GM12878 (cell line): ENCODE data around the gene KCNMB2. TPM values are rescaled to one million over a fixed set of nuclear protein-coding genes. Genes with fewer than 3 reads are reported as not detected.
A peak's percentile ranks its signal among the peaks of the same experiment; 100 is the strongest.

Experiments
- CBX5 ChIP-seq: sonication (generic); IDR thresholded peaks from 2 replicates; pipeline ENCODE4 v1.6.1; 2016; ENCODE audit warnings: low read depth, moderate library complexity, mild to moderate bottlenecking, inconsistent platforms
- CREB1 ChIP-seq: IDR thresholded peaks from 2 replicates; pipeline ENCODE4 v1.6.1; 2012; ENCODE audit warnings: low read depth, mild to moderate bottlenecking, inconsistent platforms
- EP300 ChIP-seq, 2 experiments: fragments of 150-350 bp in 1 of 2; IDR thresholded peaks; 2 replicates each; pipeline ENCODE4 v1.6.1; 2011 to 2012; ENCODE audit warnings: low read depth in 2 of 2, low read length in 2 of 2, borderline replicate concordance in 1 of 2, improper control_type of control experiment in 1 of 2, inconsistent platforms in 1 of 2; ENCODE audit not compliant: control insufficient read depth in 1 of 2
- ETV6 ChIP-seq, 2 experiments: fragments of 450-650 bp in 1 of 2; IDR thresholded peaks in 1 of 2; conservative IDR thresholded peaks in 1 of 2; 2 replicates each; pipeline ENCODE4 v1.6.1; 2014; ENCODE audit warnings: antibody characterized with exemption in 1 of 2, borderline replicate concordance in 1 of 2, low read depth in 1 of 2, mild to moderate bottlenecking in 1 of 2, moderate library complexity in 1 of 2
- GABPA ChIP-seq: IDR thresholded peaks from 2 replicates; pipeline ENCODE4 v1.6.1; 2014; ENCODE audit warnings: antibody characterized with exemption, low read depth, mild to moderate bottlenecking, inconsistent platforms
- IKZF1 ChIP-seq: fragments of 450-650 bp; conservative IDR thresholded peaks from 2 replicates; pipeline ENCODE4 v1.6.1; 2017; ENCODE audit warnings: antibody characterized with exemption, mild to moderate bottlenecking
- IKZF2 ChIP-seq, 2 experiments: fragments of 450-650 bp; IDR thresholded peaks; 2 replicates each; pipeline ENCODE4 v1.6.1; 2017; ENCODE audit warnings: mild to moderate bottlenecking in 2 of 2, moderate library complexity in 2 of 2
- IRF4 ChIP-seq: IDR thresholded peaks from 2 replicates; pipeline ENCODE4 v1.6.1; 2011; ENCODE audit warnings: low read depth, low read length
- JUNB ChIP-seq: IDR thresholded peaks from 2 replicates; pipeline ENCODE4 v1.6.1; 2016; ENCODE audit warnings: antibody characterized with exemption, mild to moderate bottlenecking
- JUND ChIP-seq: IDR thresholded peaks from 2 replicates; pipeline ENCODE4 v1.6.1; 2012; ENCODE audit warnings: low read depth, mild to moderate bottlenecking, low read length, improper control_type of control experiment, moderate library complexity
- MEF2A ChIP-seq: IDR thresholded peaks from 2 replicates; pipeline ENCODE4 v1.6.1; 2011; ENCODE audit warnings: low read depth, mild to moderate bottlenecking, low read length, moderate library complexity; ENCODE audit not compliant: insufficient read depth
- MTA2 ChIP-seq: fragments of 450-650 bp; IDR thresholded peaks from 2 replicates; pipeline ENCODE4 v1.6.1; 2016; ENCODE audit warnings: low read depth, mild to moderate bottlenecking, moderate library complexity
- NFIC ChIP-seq: IDR thresholded peaks from 2 replicates; pipeline ENCODE4 v1.6.1; 2012; ENCODE audit warnings: low read depth, mild to moderate bottlenecking, inconsistent platforms, low read length, moderate library complexity
- NR2F1 ChIP-seq: fragments of 450-650 bp; conservative IDR thresholded peaks from 2 replicates; pipeline ENCODE4 v1.6.1; 2017; ENCODE audit warnings: mild to moderate bottlenecking
- PML ChIP-seq: IDR thresholded peaks from 2 replicates; pipeline ENCODE4 v1.6.1; 2012; ENCODE audit warnings: low read length, inconsistent platforms
- SMAD5 ChIP-seq: IDR thresholded peaks from 2 replicates; pipeline ENCODE4 v1.6.1; 2016; ENCODE audit warnings: antibody characterized with exemption, low read depth
- SUZ12 ChIP-seq: fragments of 200-600 bp; sonication (generic); IDR thresholded peaks from one replicate; pipeline ENCODE4 v1.6.1; 2018; ENCODE audit warnings: antibody characterized with exemption, mild to moderate bottlenecking; ENCODE audit not compliant: unreplicated experiment
- TBL1XR1 ChIP-seq: IDR thresholded peaks from 2 replicates; pipeline ENCODE4 v1.6.1; 2012; ENCODE audit warnings: low read depth, low read length, improper control_type of control experiment
- TCF3 ChIP-seq: IDR thresholded peaks from 2 replicates; pipeline ENCODE4 v1.6.1; 2012; ENCODE audit warnings: low read depth, mild to moderate bottlenecking, low read length, borderline replicate concordance; ENCODE audit not compliant: insufficient read depth
- ZBED1 ChIP-seq: IDR thresholded peaks from 2 replicates; pipeline ENCODE4 v1.6.1; 2016; ENCODE audit warnings: borderline replicate concordance
- ZNF217 ChIP-seq: fragments of 450-650 bp; IDR thresholded peaks from 2 replicates; pipeline ENCODE4 v1.6.1; 2017; ENCODE audit warnings: antibody characterized with exemption, mild to moderate bottlenecking
- ZNF24 ChIP-seq: fragments of 450-650 bp; IDR thresholded peaks from 2 replicates; pipeline ENCODE4 v1.6.1; 2017; ENCODE audit warnings: antibody characterized with exemption, mild to moderate bottlenecking
- polyA plus RNA-seq, 11 experiments: library from polyadenylated mRNA; depleted of rRNA in 4 of 11; unstranded in 6 of 11; stranded (reverse) in 5 of 11; fragments of >200 nt; fragmentation: Nextera tagmentation in 4 of 11; fragmentation: Illumina TruSeq in 1 of 11; extraction: Ambion mirVana in 4 of 11; extraction: Trizol in 1 of 11; gene quantifications; 1 replicate in 1 of 11; 2 replicates in 10 of 11; pipeline versions ENCODE4 v1.2.1 to v1.2.3, GENCODE V29; 2011 to 2016; ENCODE audit warnings: inconsistent platforms in 2 of 11, missing spikeins in 2 of 11, low read depth in 1 of 11
- total RNA-seq, 4 experiments: library from RNA; depleted of rRNA in 3 of 4; stranded (reverse); fragments of >200 nt in 3 of 4; fragmentation: Illumina TruSeq in 1 of 4; extraction: Trizol in 1 of 4; gene quantifications; 2 replicates each; pipeline versions ENCODE4 v1.2.1 to v1.2.3, GENCODE V29; 2013 to 2021
- TF ChIP-seq, protein P1 (sequence below): IDR thresholded peaks from 2 replicates; pipeline ENCODE4 v1.6.1; 2012; ENCODE audit warnings: low read length, inconsistent platforms
- TF ChIP-seq, protein P2 (sequence below): fragments of 150-350 bp; IDR thresholded peaks from 2 replicates; pipeline ENCODE4 v1.6.1; 2014; ENCODE audit warnings: mild to moderate bottlenecking, low read depth, low read length
- TF ChIP-seq, protein P3 (sequence below): fragments of 450-650 bp; IDR thresholded peaks from 2 replicates; pipeline ENCODE4 v1.6.1; 2016; ENCODE audit warnings: mild to moderate bottlenecking
- TF ChIP-seq, protein P4 (sequence below): fragments of 450-650 bp; IDR thresholded peaks from 2 replicates; pipeline ENCODE4 v1.6.1; 2014; ENCODE audit warnings: mild to moderate bottlenecking

KCNMB2 gene
- total and polyA plus RNA-seq, 10 of the 15 experiments (the other 5 are each of a cell fraction or from before 2014, with no cell fraction given) = 0.22 to 18.8 (median 11.0) TPM

DNA sequence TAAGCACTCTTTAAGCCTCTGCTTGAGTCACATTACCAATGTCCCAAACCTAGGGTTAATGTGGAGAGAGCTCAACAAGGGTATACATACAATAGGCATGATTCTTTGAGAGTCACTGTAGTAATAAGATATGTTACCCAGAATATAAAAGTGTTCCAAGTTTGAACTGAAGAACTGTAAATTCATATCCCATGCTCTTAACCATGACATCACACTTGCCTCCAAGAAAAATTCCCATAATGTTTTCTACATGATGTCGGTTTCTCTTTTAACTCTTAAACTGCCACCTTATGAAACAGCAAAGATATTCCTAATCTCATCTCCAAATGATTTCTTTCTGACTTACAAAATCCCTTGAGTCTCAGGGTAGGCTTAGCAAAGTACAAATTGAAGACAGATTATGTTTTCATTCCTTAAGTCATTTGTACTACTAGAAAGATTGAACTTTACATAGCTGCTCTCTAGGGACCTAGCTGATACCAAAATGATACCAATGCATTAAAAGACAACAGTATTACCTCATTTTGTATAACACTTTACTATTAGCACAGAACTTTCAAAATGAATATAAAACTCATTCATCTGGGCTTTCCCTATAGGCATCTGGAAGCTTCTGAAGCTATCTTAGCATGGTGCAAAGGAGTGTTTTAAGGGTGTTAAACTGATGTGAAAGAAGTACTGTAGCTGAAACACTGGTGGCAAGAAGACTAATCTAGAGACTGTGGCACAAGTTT lies 127.1 kb downstream of the KCNMB2 start (continued):
- TF ChIP-seq, protein P1, sequence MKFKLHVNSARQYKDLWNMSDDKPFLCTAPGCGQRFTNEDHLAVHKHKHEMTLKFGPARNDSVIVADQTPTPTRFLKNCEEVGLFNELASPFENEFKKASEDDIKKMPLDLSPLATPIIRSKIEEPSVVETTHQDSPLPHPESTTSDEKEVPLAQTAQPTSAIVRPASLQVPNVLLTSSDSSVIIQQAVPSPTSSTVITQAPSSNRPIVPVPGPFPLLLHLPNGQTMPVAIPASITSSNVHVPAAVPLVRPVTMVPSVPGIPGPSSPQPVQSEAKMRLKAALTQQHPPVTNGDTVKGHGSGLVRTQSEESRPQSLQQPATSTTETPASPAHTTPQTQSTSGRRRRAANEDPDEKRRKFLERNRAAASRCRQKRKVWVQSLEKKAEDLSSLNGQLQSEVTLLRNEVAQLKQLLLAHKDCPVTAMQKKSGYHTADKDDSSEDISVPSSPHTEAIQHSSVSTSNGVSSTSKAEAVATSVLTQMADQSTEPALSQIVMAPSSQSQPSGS = peak; percentile 95
- TF ChIP-seq, protein P2, sequence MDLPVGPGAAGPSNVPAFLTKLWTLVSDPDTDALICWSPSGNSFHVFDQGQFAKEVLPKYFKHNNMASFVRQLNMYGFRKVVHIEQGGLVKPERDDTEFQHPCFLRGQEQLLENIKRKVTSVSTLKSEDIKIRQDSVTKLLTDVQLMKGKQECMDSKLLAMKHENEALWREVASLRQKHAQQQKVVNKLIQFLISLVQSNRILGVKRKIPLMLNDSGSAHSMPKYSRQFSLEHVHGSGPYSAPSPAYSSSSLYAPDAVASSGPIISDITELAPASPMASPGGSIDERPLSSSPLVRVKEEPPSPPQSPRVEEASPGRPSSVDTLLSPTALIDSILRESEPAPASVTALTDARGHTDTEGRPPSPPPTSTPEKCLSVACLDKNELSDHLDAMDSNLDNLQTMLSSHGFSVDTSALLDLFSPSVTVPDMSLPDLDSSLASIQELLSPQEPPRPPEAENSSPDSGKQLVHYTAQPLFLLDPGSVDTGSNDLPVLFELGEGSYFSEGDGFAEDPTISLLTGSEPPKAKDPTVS = peak; percentile 76; the same call in 1 of the 2 replicates
- peak; percentile 66; the same call in 1 of the 2 replicates for TF ChIP-seq MTA2
- TF ChIP-seq, protein P3, sequence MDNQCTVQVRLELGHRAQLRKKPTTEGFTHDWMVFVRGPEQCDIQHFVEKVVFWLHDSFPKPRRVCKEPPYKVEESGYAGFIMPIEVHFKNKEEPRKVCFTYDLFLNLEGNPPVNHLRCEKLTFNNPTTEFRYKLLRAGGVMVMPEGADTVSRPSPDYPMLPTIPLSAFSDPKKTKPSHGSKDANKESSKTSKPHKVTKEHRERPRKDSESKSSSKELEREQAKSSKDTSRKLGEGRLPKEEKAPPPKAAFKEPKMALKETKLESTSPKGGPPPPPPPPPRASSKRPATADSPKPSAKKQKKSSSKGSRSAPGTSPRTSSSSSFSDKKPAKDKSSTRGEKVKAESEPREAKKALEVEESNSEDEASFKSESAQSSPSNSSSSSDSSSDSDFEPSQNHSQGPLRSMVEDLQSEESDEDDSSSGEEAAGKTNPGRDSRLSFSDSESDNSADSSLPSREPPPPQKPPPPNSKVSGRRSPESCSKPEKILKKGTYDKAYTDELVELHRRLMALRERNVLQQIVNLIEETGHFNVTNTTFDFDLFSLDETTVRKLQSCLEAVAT = no peak
- TF ChIP-seq IRF4 = peak; percentile 61; the same call in 1 of the 2 replicates
- TF ChIP-seq, protein P4, sequence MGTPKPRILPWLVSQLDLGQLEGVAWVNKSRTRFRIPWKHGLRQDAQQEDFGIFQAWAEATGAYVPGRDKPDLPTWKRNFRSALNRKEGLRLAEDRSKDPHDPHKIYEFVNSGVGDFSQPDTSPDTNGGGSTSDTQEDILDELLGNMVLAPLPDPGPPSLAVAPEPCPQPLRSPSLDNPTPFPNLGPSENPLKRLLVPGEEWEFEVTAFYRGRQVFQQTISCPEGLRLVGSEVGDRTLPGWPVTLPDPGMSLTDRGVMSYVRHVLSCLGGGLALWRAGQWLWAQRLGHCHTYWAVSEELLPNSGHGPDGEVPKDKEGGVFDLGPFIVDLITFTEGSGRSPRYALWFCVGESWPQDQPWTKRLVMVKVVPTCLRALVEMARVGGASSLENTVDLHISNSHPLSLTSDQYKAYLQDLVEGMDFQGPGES = no peak
- TF ChIP-seq NFIC = peak; percentile 95
- TF ChIP-seq GABPA = peak; percentile 41; the same call in 1 of the 2 replicates
- no peak for TF ChIP-seq SUZ12
- TF ChIP-seq IKZF2 (IDR thresholded peaks at IDR 0.05) = peak; percentile 49 to 59; a peak in 2 of 4 replicates
- TF ChIP-seq ETV6 (conservative IDR thresholded peaks at IDR 0.05 in 1 of 2, IDR thresholded peaks at IDR 0.05 in 1 of 2; ENCODE audit: borderline replicate concordance in 1 of 2, low read depth in 1 of 2) = peak in 1 of 2 experiments; percentile 71; a peak in 1 of 4 replicates
- no peak for TF ChIP-seq SMAD5
- peak; percentile 98 for TF ChIP-seq JUNB
- TF ChIP-seq JUND = 0 out of 2 replicates have a peak, but pooled peaks have one; percentile 26
- peak; percentile 62 for TF ChIP-seq IKZF1
- peak; percentile 61; the same call in 1 of the 2 replicates for TF ChIP-seq CREB1
- peak; percentile 62; the same call in 1 of the 2 replicates for TF ChIP-seq PML
- TF ChIP-seq ZNF217 = peak; percentile 95
- 0 out of 4 replicates have a peak, but pooled peaks have one; percentile 37 to 52 for TF ChIP-seq EP300 (IDR thresholded peaks at IDR 0.05; ENCODE audit: borderline replicate concordance in 1 of 2, control insufficient read depth in 1 of 2, low read depth in 2 of 2, low read length in 2 of 2)
- peak; percentile 16; the same call in 1 of the 2 replicates for TF ChIP-seq CBX5
- TF ChIP-seq MEF2A = peak; percentile 79; the same call in 1 of the 2 replicates
- TF ChIP-seq ZBED1 = peak; percentile 83; the same call in 1 of the 2 replicates
- no peak for TF ChIP-seq TBL1XR1
- no peak for TF ChIP-seq TCF3
- TF ChIP-seq ZNF24 = 0 out of 2 replicates have a peak, but pooled peaks have one; percentile 12
- TF ChIP-seq NR2F1 = 0 out of 2 replicates have a peak, but pooled peaks have one; percentile 63
